Activated CD4-positive, alpha-beta T cell treated with anti-CD3 and anti-CD28 coated beads, Interleukin-2, amount 50 U/mL, for 24 hours (primary cell): ENCODE measurements around the gene CRB3.
"Not testable (repeated sequence)": the region's sequence is repeated elsewhere in the genome, so short reads cannot be mapped to it uniquely, and the experiment has no call there.

Experiments used
- DNase-seq, 2 donors: peaks; one replicate each; pipeline ENCODE4 v3.0.0-alpha.2; 2020; ENCODE audit warnings: low read depth in 1 of 2, low spot score in 1 of 2

CRB3 gene

GRCh38 chr19:6491802-6492592 lies 27.9 kb downstream of the CRB3 start:
- DNase-seq, result no peak

GRCh38 chr19:6494438-6495036 lies 30.5 kb downstream of the CRB3 start:
- no peak for DNase-seq

DNA sequence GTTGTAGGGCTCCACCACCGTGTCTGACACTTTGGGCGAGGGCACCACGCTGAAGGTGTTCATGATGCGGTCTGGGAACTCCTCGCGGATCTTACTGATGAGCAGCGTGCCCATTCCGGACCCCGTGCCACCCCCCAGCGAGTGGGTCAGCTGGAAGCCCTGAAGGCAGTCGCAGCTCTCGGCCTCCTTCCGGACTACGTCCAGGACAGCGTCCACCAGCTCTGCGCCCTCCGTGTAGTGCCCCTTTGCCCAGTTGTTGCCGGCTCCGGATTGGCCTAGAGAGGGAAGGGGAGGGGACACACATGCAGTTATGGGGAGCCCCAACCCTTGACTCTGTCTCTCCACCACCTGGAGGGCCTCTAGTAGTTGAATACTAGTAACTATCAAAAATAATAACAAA lies 31.9 kb downstream of the CRB3 start:
- DNase-seq, result no peak

DNA sequence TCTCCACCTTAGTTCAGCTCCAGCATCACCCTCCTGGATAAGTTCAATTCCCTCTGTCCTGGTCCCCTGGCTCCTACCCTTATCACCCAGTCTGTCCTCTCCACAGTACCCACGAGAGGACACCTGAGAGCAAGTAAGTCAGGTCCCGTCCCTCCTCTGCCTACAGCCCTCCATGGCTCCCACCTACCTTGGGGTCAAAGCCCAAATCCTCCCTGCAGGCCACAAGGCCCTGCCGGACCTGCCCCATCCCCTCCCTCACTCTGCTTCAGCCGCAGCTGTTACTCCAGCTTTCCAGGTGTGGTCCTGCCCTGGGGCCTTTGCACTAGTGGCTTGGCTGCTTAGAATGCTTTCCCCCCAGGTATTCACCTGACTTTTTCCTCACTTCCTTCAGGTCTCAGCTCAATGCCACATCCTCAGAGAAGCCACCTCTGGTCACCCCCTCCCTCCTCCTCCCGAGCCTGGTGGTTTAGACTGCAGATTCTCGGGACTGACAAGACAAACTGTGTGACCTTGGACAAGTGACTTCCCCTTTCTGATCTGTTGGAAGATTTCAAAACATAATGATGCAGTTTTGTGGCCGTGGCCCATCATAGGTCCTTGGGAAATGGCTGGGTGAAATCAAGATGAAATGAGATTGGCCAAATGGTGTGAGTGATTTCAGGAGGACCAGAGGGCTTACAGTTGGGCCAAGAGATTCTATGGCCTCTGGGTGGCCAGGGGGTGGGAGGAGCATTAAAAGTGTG lies 34.4 kb downstream of the CRB3 start:
- DNase-seq, result no peak

- no peak for DNase-seq
Measured at GRCh38 chr19:6499052-6499790, 35.1 kb downstream of the CRB3 start.

GRCh38 chr19:6500837-6501739 lies 37.0 kb downstream of the CRB3 start:
- DNase-seq, result no peak

GRCh38 chr19:6501740-6502648 lies 37.9 kb downstream of the CRB3 start, which contains the start of gene TUBB4A:
Gene TUBB4A, minus strand, starts transcription at chr19:6502309. Its CDS starts 97 bp downstream, at chr19:6502212.
- DNase-seq, result no peak

GRCh38 chr19:6503407-6504201 lies 39.5 kb downstream of the CRB3 start:
- no peak for DNase-seq

- not testable (repeated sequence) for DNase-seq
Measured at GRCh38 chr19:6508028-6508771, 44.1 kb downstream of the CRB3 start.

- no peak for DNase-seq
Measured at GRCh38 chr19:6509118-6509971, 45.3 kb downstream of the CRB3 start.

DNA sequence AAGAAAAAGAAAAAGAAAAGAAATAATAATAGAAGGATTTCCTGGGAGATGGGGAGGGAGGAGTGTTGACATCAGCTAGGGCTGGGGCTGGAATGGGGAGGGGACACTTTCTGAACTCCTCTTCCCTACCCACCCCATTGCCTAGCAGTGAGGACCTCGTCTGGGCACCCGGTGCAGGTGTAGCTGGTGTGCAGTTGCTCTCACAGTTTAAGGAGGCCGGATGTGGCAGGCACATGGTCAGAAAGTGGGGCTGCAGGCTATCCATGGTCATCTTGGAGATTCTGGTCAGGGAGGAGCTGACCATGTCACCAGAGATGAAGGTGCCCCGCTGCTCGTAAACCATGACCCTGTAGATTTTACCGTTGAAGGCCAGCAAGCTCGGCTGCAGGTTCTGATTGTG lies 46.5 kb downstream of the CRB3 start:
- DNase-seq, result no peak

DNA sequence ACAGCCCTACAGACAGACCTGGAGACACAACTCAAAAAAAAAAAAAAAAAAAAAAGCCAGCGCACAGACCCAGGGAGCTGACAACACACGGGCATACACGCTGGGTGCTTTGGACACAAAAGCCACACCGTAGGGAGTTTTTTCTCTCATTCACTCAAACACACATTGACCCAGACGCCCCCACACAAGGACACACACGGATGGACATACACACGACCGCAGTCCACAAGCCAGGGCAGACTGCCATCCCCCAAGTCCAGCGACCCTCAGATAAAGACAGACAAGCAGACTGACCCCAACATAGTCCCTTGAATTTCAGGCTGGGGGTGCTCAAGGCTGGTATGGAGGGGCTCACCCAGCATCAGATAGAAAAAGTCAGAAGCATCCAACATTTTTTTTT lies 50.0 kb downstream of the CRB3 start:
- no peak for DNase-seq

GRCh38 chr19:6514926-6515544 lies 51.0 kb downstream of the CRB3 start:
- DNase-seq, result no peak

DNA sequence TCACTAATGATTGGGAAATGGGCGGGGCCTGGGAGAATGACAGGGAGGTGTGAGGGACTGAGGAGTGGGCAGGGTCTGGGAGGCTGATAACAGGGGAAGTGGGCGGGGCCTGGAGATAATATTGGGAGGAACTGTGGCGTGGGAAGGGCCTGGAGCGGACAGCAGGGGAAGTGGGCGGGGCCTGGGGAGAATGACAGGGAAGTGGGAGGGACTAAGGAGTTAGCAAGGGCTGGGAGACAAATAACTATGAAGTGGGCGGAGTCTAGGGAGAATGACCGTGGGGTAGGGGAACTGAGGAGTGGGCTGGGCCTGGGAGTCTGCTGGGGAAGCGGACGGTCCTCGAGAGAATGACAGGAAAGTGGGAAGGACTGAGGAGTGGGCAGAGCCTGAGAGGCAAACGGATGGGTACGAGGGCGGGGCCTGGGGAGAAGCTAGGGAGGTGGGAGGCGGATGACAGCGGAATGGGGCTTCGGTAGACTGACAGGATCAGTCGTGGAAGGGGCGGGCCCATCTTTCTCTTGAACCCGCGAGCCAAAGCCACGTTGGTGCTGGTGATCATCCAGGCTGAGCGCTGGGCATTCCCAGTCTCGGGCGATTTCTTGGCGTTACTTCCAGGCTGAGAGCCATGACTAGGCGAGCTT lies 52.1 kb downstream of the CRB3 start:
- peak in 1 of 2 donors; percentile 67 for DNase-seq
